Osteocyte (in vitro differentiated cells): ENCODE results near the gene HLA-DRB1. TPM values are rescaled to one million over a fixed set of nuclear protein-coding genes. Genes with fewer than 3 reads are reported as not detected.

Experiments
- DNase-seq: peaks from one replicate; pipeline ENCODE4 v3.0.0; 2021; ENCODE audit warnings: mixed read lengths; ENCODE audit not compliant: unreplicated experiment; ENCODE audit errors: extremely low spot score
- H3K27ac Mint-ChIP-seq: one replicate; pipeline ENCODE4 v1.8.0; 2021; ENCODE audit warnings: mild to moderate bottlenecking, mixed read lengths; ENCODE audit not compliant: unreplicated experiment
- H3K27me3 Mint-ChIP-seq: one replicate; pipeline ENCODE4 v1.8.0; 2021; ENCODE audit warnings: mixed read lengths; ENCODE audit not compliant: unreplicated experiment
- H3K36me3 Mint-ChIP-seq: one replicate; pipeline ENCODE4 v1.8.0; 2021; ENCODE audit warnings: mixed read lengths; ENCODE audit not compliant: unreplicated experiment
- H3K4me1 Mint-ChIP-seq: one replicate; pipeline ENCODE4 v1.8.0; 2021; ENCODE audit warnings: mixed read lengths; ENCODE audit not compliant: unreplicated experiment
- H3K4me3 Mint-ChIP-seq: one replicate; pipeline ENCODE4 v1.8.0; 2021; ENCODE audit warnings: mild to moderate bottlenecking, moderate library complexity, mixed read lengths; ENCODE audit not compliant: unreplicated experiment
- H3K9me3 Mint-ChIP-seq: one replicate; pipeline ENCODE4 v1.8.0; 2021; ENCODE audit warnings: mixed read lengths; ENCODE audit not compliant: unreplicated experiment
- long read RNA-seq: library from polyadenylated mRNA; unstranded; transcript quantifications from one replicate; pipeline ENCODE4 v2.0.0, GENCODE V29; 2021
- total RNA-seq: library from RNA; stranded (reverse); gene quantifications from 2 replicates; pipeline ENCODE4 v1.2.1, GENCODE V29; 2021
- TF ChIP-seq, protein P1 (sequence below): fragments of 200-600 bp; sonication (generic); IDR thresholded peaks from 2 replicates; pipeline ENCODE4 v1.5.0; 2021; ENCODE audit warnings: antibody characterized with exemption, mild to moderate bottlenecking, moderate library complexity

Gene HLA-DRB1
- total RNA-seq: not detected in 2 replicates
- long read RNA-seq: 0 reads

DNA sequence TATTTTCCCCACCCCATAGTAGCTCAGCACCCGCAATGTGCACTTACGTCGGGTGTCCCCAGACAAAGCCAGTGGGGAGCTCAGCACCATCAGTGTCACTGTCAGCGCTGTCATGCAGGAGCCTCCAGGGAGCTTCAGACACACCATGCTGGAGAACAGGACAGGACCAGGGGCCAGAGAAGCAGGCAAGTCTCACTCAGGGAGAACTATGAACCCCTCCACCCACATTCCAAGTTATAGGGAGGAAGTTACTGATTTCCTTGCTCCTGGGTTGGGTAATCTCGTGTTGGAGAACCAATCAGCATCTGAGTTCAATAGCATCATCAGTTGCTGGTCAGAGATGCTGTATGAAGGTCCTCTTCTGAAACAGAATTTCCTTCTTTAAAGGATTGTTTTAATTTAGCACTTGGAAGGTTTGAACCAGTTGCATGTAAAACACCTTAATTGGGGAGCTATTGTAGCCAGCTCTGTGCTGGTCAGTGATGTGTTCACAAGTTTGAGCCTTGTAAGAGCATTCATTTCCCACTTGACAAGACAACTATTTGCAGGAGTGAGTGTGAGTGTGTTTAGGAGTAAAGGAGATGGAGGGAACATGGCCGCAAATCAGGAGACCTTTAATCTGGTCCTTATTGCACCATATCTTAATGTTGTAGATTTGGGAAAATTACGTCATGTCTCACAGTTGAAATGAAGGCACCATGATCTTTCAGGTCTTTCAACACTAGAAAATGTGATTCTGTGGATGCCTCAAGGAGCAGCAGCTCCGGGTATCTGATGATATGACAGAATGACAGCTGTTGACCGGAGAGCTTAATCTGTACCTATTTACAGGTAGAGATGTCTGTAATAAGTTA, at the start of gene HLA-DRB1:
HLA-DRB1 (minus strand) TSS at position 253 of the 854 bp plus-strand sequence; CDS start at position 147, 106 bp downstream.
- no peak within 1 kb of the TSS for H3K4me3 Mint-ChIP-seq

DNA sequence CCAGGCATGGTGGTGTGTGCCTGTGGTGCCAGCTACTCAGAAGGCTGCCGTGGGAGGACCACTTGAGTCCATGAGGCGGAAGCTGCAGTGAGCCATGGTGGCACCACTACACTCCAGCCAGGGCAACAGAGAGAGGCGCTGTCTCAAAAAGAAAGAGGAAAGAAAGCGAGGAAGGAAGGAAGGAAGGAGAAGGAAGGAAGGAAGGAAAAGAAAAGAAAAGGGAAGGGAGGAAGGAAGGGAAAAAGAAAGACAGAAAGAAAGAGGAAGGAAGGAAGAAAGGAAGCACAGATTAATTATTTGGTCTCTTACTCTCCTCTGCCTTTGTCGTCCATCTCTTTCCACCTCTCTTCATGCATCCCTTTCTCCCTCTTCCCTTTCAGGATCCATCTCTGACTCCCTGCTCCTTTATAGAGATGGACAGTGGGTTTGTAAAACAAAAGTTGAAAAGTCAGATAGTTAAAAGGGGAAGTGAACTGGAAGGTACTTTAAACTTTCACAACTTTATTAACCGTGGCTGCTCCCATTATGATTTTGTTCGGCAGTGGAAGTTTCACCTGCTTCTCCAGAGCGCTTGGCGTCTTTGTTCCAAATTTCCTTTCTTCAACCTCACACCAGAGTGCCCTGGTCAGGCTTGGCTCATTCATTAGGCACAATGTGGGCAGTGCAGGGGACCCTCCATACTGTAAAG, 49.0 kb upstream of the HLA-DRB1 start:
- no peaks in the 10 kb centered on the region for H3K36me3 Mint-ChIP-seq
- no peak overlapping the region for H3K27ac Mint-ChIP-seq
- TF ChIP-seq, protein P1, sequence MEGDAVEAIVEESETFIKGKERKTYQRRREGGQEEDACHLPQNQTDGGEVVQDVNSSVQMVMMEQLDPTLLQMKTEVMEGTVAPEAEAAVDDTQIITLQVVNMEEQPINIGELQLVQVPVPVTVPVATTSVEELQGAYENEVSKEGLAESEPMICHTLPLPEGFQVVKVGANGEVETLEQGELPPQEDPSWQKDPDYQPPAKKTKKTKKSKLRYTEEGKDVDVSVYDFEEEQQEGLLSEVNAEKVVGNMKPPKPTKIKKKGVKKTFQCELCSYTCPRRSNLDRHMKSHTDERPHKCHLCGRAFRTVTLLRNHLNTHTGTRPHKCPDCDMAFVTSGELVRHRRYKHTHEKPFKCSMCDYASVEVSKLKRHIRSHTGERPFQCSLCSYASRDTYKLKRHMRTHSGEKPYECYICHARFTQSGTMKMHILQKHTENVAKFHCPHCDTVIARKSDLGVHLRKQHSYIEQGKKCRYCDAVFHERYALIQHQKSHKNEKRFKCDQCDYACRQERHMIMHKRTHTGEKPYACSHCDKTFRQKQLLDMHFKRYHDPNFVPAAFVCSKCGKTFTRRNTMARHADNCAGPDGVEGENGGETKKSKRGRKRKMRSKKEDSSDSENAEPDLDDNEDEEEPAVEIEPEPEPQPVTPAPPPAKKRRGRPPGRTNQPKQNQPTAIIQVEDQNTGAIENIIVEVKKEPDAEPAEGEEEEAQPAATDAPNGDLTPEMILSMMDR: no peak
- no peaks in the 10 kb centered on the region for H3K4me1 Mint-ChIP-seq
- DNase-seq: no peak
- no peaks in the 10 kb centered on the region for H3K9me3 Mint-ChIP-seq
- H3K27me3 Mint-ChIP-seq: peaks cover 5% of the 10 kb centered on the region
- no peak overlapping the region for H3K4me3 Mint-ChIP-seq

More for the DNA sequence above, at the start of gene HLA-DRB1:
- Mint-ChIP-seq H3K4me1 (no peaks in the 10 kb centered on the region), H3K36me3 (no peaks in the 10 kb centered on the region), H3K27ac (no peak within 1 kb of the TSS), H3K27me3 (peaks cover 21% of the 10 kb centered on the region), H3K9me3 (no peaks in the 10 kb centered on the region)
- no peak for DNase-seq
- TF ChIP-seq, protein P1: no peak

DNA sequence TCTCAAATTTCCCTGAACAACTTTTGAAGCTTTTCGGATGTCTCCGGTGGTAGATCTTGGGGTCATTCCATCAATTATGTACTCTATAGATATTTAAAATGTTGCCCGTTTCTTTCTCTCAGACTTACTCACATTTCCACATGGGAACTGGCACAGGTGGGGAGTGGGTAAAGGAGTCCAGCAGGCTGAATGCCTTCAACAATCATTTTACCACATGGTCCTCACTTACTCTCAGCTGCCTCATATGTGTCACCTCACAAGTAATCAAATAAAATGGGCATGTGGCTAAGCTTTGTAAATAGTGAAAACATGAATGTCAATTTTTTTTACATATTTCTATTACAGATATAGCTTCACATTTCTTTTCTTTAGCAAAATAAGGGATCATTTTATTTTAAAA, 48.2 kb upstream of the HLA-DRB1 start:
- no peaks in the 10 kb centered on the region for H3K36me3 Mint-ChIP-seq
- no peaks in the 10 kb centered on the region for H3K4me1 Mint-ChIP-seq
- H3K27ac Mint-ChIP-seq: no peak overlapping the region
- no peaks in the 10 kb centered on the region for H3K9me3 Mint-ChIP-seq
- peaks cover 3% of the 10 kb centered on the region for H3K27me3 Mint-ChIP-seq
- H3K4me3 Mint-ChIP-seq: no peak overlapping the region
- DNase-seq: no peak
- TF ChIP-seq, protein P1: no peak

DNA sequence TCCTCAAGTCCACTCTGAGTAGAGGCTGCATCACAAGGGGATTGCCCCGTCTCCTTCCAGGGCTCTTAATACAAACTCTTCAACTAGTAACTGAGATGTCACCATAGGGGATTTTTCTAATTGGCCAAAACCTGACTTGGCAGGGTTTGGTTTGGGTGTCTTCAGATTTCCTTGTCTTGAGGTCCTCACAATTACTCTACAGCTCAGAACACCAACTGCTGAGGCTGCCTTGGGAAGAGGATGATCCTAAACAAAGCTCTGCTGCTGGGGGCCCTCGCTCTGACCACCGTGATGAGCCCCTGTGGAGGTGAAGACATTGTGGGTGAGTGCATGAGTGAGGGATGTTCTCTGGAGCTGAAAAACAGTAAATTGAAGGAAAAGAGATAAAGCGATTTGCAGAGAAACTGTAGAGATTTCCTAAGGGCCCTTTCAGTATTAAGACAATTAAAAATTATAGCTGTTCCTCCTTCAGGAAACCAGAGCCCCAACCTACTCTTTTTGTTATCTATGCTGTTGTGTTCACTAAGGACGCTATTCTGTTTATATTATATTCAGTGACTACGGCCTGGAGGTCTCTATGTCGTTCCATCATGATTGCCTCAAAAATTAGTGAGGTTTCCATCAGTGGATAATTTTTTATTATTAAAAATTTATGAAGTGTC, 47.7 kb upstream of the HLA-DRB1 start, which contains the start of gene HLA-DQA1:
HLA-DQA1 (plus strand) TSS at position 188 of the 662 bp plus-strand sequence; CDS start at position 241, 53 bp downstream.
- no peaks in the 10 kb centered on the region for H3K4me1 Mint-ChIP-seq
- H3K27ac Mint-ChIP-seq: no peak within 1 kb of the TSS
- peaks cover 3% of the 10 kb centered on the region for H3K27me3 Mint-ChIP-seq
- TF ChIP-seq, protein P1: no peak
- no peak for DNase-seq
- no peaks in the 10 kb centered on the region for H3K36me3 Mint-ChIP-seq
- H3K4me3 Mint-ChIP-seq: no peak within 1 kb of the TSS
- H3K9me3 Mint-ChIP-seq: no peaks in the 10 kb centered on the region
